Body of pancreas (tissue), 4 donors: Measurements from ENCODE around the gene AGAP3. TPM values are rescaled to one million over a fixed set of nuclear protein-coding genes. Genes with fewer than 3 reads are reported as not detected.
A peak's percentile ranks its signal among the peaks of the same experiment; 100 is the strongest.

Experiments used
- ATAC-seq: fragments of 150-250 bp; one replicate; pipeline ENCODE4 v1.9.1; 2016
- DNase-seq, 4 donors: peaks; one replicate each; pipeline ENCODE4 v3.0.0-alpha.2; 2019
- H3K27ac ChIP-seq, 4 donors: fragments of 200-600 bp; sonication (generic); 1 replicate in 3 of 4; 2 replicates in 1 of 4; pipeline versions ENCODE4 v1.5.1 to v1.6.1; 2016 to 2019; ENCODE audit warnings: mild to moderate bottlenecking in 1 of 4, mixed read lengths in 1 of 4, moderate library complexity in 1 of 4
- H3K27me3 ChIP-seq, 2 donors: fragments of 200-600 bp; sonication (generic); one replicate each; pipeline ENCODE4 v1.6.0; 2016; ENCODE audit warnings: mild to moderate bottlenecking in 1 of 2
- H3K36me3 ChIP-seq, 2 donors: fragments of 200-600 bp; sonication (generic); replicated peaks in 1 of 2; 2 replicates each; pipeline ENCODE4 v1.5.1; 2016; ENCODE audit warnings: low read depth in 2 of 2; ENCODE audit not compliant: insufficient read depth in 1 of 2
- H3K4me1 ChIP-seq: fragments of 200-600 bp; sonication (generic); one replicate; pipeline ENCODE4 v1.6.0; 2016
- H3K4me3 ChIP-seq, 2 donors: fragments of 200-600 bp; sonication (generic); 1 replicate in 1 of 2; 2 replicates in 1 of 2; pipeline ENCODE4 v1.5.1; 2016 to 2019
- H3K9me3 ChIP-seq, 3 donors: fragments of 200-600 bp; sonication (generic); 1 replicate in 2 of 3; 2 replicates in 1 of 3; pipeline ENCODE4 v1.5.1; 2016
- POLR2A ChIP-seq, 3 donors: fragments of 450-650 bp; IDR thresholded peaks; one replicate each; pipeline ENCODE4 v1.6.1; 2016; ENCODE audit warnings: antibody characterized with exemption in 3 of 3, mild to moderate bottlenecking in 2 of 3
- WGBS, 2 donors: methylation state at CpG; one replicate each; pipeline ENCODE4 v1.1.5; 2017; 5-methylcytosine and 5-hydroxymethylcytosine counted together
- intact Hi-C: fragments of 100-400 bp; cut with DNase I; formaldehyde crosslinking; loops from one replicate; pipeline ENCODE4 v1.15.1; 2023
- total RNA-seq, 2 donors: library from RNA; depleted of rRNA; stranded (reverse); fragments of >200 nt; gene quantifications; one replicate each; pipeline ENCODE4 v1.1.0, GENCODE V29; 2016
- TF ChIP-seq, protein P1 (sequence below), 7 experiments: fragments of 450-650 bp in 4 of 7; fragments of 200-600 bp in 3 of 7; sonication (generic) in 3 of 7; IDR thresholded peaks; one replicate each; pipeline ENCODE4 v1.5.1; 2016 to 2019; ENCODE audit warnings: antibody characterized with exemption in 7 of 7

The AGAP3 gene
- total RNA-seq, 2 donors from 2014 or later: 45.4 to 104 TPM

DNA sequence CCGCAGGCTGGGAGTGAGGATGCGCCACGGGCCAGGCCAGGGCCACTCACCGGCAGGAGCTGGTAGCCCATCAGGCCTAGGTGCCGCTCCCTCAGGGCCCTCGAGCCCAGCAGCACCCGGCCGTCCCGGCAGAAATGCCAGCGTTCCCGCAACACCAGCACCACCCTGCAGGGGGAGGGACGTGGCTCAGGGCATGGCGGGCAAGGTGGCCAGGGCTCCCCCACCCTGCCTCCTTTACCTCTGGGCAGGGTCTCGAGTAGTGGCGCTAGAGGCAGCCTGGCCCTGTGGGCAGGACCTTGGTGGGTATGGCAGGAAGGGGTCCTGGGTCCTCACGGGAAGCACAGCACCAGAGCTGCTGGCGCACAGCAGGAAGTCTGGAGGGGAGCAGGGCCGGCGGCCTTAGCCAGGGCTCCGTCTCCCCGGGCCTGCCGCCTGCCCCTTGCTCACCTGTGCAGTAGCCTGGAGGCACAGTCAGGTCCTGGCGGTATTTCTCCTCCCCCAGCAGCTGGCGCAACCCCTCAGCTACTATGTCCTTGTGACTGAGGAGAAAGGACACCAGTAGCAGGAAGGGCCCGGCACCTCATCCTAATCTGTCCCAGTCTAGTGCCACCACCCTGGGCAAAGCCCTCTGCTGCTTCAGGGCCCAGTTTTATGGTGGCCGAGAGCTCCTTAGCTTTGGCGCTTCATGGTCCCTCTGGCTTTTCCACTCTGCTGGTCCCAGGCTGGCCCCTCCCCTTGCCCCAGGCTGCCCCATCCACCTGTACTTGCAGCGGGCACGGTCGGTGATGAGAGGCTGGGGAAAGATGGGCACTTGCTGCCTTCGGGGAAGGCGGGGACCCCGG is 9.2 kb upstream of the AGAP3 start:
- Histone ChIP-seq H3K9me3 (no peaks in the 10 kb centered on the region), H3K4me1 (peaks cover 44% of the 10 kb centered on the region), H3K27me3 (no peaks in the 10 kb centered on the region), H3K4me3 (no peak overlapping the region), H3K27ac (peak overlapping the region in 1 of 4 donors; percentile 15), H3K36me3 (peaks cover 16 to 20% of the 10 kb centered on the region in 2 donors)
- TF ChIP-seq, protein P1, sequence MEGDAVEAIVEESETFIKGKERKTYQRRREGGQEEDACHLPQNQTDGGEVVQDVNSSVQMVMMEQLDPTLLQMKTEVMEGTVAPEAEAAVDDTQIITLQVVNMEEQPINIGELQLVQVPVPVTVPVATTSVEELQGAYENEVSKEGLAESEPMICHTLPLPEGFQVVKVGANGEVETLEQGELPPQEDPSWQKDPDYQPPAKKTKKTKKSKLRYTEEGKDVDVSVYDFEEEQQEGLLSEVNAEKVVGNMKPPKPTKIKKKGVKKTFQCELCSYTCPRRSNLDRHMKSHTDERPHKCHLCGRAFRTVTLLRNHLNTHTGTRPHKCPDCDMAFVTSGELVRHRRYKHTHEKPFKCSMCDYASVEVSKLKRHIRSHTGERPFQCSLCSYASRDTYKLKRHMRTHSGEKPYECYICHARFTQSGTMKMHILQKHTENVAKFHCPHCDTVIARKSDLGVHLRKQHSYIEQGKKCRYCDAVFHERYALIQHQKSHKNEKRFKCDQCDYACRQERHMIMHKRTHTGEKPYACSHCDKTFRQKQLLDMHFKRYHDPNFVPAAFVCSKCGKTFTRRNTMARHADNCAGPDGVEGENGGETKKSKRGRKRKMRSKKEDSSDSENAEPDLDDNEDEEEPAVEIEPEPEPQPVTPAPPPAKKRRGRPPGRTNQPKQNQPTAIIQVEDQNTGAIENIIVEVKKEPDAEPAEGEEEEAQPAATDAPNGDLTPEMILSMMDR (IDR thresholded peaks at IDR 0.05): peak in 4 of 7 experiments; percentile 8 to 14 (median 12)
- no peak for TF ChIP-seq POLR2A (IDR thresholded peaks at IDR 0.05)
- 59 to 62% methylated on average over 17 to 24 of the region's 33 CpGs for WGBS, 2 donors
- peak in 1 of 4 donors; percentile 37 for DNase-seq
- intact Hi-C loops: no loop called here
- ATAC-seq: no peak

DNA sequence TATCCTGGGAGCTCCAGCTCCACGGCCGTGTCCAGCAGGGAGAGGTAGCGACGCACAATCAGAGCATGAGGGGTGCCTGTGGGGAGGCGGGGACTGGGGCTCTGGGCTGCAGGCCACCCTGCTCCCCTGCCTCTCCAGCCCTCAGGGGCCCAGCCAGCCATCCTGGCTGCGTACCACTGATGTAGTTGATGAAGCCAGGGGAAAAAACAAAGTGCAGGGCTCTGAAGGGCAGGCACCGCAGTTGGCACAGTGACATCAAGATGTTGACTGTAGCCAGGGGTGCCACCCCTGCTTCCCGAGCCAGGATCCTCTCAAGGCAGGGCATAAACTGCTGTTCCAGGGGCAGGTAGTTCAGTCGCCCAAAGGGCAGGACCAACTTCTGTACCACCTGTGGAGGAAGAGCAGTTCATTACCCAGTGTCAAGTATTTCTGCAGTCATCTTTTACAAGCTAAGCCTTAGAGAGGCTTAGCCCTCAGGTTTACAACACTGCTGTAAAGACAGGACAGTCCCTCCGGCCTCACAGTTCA is 8.5 kb upstream of the AGAP3 start:
- Histone ChIP-seq H3K36me3 (peaks cover 16 to 17% of the 10 kb centered on the region in 2 donors), H3K4me3 (no peak overlapping the region), H3K9me3 (no peaks in the 10 kb centered on the region), H3K27me3 (no peaks in the 10 kb centered on the region), H3K27ac (peak overlapping the region in 1 of 4 donors; percentile 15), H3K4me1 (peaks cover 50% of the 10 kb centered on the region)
- ATAC-seq: no peak
- peak in 1 of 4 donors; percentile 58 for DNase-seq
- intact Hi-C loops: no loop called here
- WGBS, 2 donors: 57 to 66% methylated on average over 8 to 9 of the region's 10 CpGs
- TF ChIP-seq, protein P1 (IDR thresholded peaks at IDR 0.05): no peak

DNA sequence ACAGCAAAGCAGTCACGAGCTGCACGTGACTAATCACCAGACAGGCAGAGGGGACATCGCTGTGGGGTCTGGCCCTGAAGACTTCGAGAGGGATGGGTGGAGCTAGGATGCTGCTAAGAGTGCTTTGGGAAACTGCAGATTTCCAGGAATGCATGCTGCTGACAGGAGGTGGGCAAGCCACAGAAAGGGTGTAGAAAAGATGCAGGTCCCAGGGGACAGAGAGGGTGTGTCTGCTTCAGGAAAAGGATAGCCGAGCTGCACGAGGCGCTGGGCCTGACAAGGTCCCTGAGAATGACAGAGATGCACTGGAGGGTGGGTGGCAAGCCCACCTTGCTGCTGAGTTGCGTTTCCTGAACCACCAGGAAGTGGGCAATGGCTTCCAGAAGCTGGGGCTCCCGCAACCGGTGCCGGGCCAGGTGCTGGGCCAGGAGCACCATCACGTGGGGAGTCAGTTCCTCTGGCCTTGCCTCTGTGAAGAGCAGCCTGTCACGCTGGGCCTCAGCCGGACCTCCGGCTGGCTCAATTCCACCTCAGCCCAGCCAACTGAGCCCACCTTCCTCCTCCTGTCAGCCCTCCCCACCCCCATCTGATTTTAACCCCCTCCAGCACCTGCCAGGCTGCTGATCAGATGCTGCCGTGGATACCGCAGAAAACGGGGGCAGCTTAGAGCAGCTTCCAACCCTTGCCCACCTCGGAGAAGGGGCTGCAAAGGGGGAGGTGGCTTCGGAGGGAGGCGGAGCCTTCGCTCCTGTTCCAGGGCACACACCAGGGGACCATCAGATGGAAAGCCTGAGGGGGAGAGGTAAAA is 7.8 kb upstream of the AGAP3 start:
- DNase-seq (no peak), ATAC-seq (no peak)
- intact Hi-C loops: no loop called here

DNA sequence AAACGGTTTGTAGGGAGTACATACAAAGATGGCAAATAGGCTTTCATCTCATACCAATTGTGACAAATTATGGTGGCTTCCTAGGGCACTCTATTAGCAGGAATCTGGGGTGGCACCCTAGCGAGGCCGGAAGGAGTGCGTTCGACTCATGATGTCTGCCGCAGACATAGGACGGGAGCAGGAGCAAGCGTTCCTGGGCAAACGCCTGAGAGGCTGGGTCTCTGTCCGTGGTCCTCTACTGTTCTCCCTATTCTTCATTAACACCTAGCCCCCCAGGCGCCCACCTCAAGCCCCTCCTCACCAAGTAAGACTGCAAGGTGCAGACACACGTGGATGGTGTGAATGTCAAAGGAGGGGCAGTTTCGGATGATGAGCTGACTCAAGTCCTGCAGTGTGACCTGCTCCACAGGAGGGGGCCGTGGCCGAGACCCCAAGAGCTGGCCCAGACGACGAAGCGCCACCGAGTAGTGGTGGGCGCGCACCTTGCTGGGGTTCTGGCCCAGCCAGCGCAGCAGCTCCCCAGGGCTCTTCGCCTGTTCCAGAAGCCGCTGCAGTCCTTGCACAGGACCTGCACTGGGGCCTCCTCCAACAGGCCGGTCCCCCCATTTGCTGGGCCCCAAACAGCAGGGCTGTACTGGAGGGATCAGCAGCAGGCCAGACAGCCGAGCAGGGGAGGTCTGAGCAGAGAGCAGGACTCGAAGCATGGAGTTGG is 6.9 kb upstream of the AGAP3 start:
- DNase-seq (no peak), ATAC-seq (no peak)
- Histone ChIP-seq H3K4me3 (peak overlapping the region in 1 of 2 donors; percentile 79), H3K36me3 (peaks cover 8 to 9% of the 10 kb centered on the region in 2 donors), H3K4me1 (peaks cover 61% of the 10 kb centered on the region), H3K9me3 (no peaks in the 10 kb centered on the region), H3K27ac (no peak overlapping the region), H3K27me3 (no peaks in the 10 kb centered on the region)
- TF ChIP-seq POLR2A (IDR thresholded peaks at IDR 0.05): no peak
- TF ChIP-seq, protein P1 (IDR thresholded peaks at IDR 0.05): no peak
- intact Hi-C loops: no loop called here
- 58 to 68% methylated on average over 13 to 27 of the region's 27 CpGs for WGBS, 2 donors

More for the DNA sequence above, 7.8 kb upstream of the AGAP3 start:
- Histone ChIP-seq H3K4me1 (peaks cover 52% of the 10 kb centered on the region), H3K27me3 (no peaks in the 10 kb centered on the region), H3K27ac (peak overlapping the region in 2 of 4 donors; percentile 3 to 15), H3K36me3 (peaks cover 15 to 16% of the 10 kb centered on the region in 2 donors), H3K4me3 (no peak overlapping the region), H3K9me3 (no peaks in the 10 kb centered on the region)
- TF ChIP-seq, protein P1 (IDR thresholded peaks at IDR 0.05): no peak
- TF ChIP-seq POLR2A (IDR thresholded peaks at IDR 0.05): no peak
- 44 to 53% methylated on average over 16 to 22 of the region's 22 CpGs for WGBS, 2 donors
